Heart left ventricle (tissue), 16 donors: ENCODE measurements around the gene MAP6D1. TPM values are rescaled to one million over a fixed set of nuclear protein-coding genes. Genes with fewer than 3 reads are reported as not detected.
"Not testable (repeated sequence)": the region's sequence is repeated elsewhere in the genome, so short reads cannot be mapped to it uniquely, and the experiment has no call there.

ENCODE experiments used
- ATAC-seq, 4 donors: fragments of 200-7000 bp; cut with Tn5 transposase; one replicate each; pipeline ENCODE4 v1.9.1; 2020 to 2022; ENCODE audit warnings: moderate library complexity in 4 of 4, mild to moderate bottlenecking in 3 of 4, moderate number of reproducible peaks in 1 of 4
- DNase-seq, 5 donors: peaks; one replicate each; pipeline ENCODE4 v3.0.0-alpha.2; 2020
- H3K27ac ChIP-seq, 12 donors: fragments of 200-600 bp; sonication (generic) in 4 of 12; one replicate each; pipeline versions ENCODE4 v1.5.0 to v1.8.0; 2016 to 2022; ENCODE audit warnings: mild to moderate bottlenecking in 2 of 12
- H3K27me3 ChIP-seq, 9 donors: fragments of 200-600 bp; sonication (generic) in 2 of 9; one replicate each; pipeline versions ENCODE4 v1.5.1 to v1.8.0; 2016 to 2022; ENCODE audit warnings: mild to moderate bottlenecking in 3 of 9
- H3K36me3 ChIP-seq, 9 donors: fragments of 200-600 bp; sonication (generic) in 2 of 9; one replicate each; pipeline versions ENCODE4 v1.5.0 to v1.8.0; 2018 to 2022; ENCODE audit warnings: mild to moderate bottlenecking in 2 of 9
- H3K4me1 ChIP-seq, 12 donors: fragments of 200-600 bp; sonication (generic) in 4 of 12; one replicate each; pipeline versions ENCODE4 v1.5.0 to v1.8.0; 2016 to 2022; ENCODE audit warnings: mild to moderate bottlenecking in 3 of 12
- H3K4me3 ChIP-seq, 12 donors: fragments of 200-600 bp; sonication (generic) in 4 of 12; one replicate each; pipeline versions ENCODE4 v1.5.0 to v1.8.0; 2017 to 2022; ENCODE audit warnings: mild to moderate bottlenecking in 9 of 12, moderate library complexity in 4 of 12
- H3K9me3 ChIP-seq, 12 donors: fragments of 200-600 bp; sonication (generic) in 4 of 12; one replicate each; pipeline versions ENCODE4 v1.5.0 to v1.8.0; 2016 to 2022; ENCODE audit warnings: mild to moderate bottlenecking in 1 of 12
- CTCF ChIP-seq, 12 donors: fragments of 200-600 bp; sonication (generic) in 4 of 12; IDR thresholded peaks; one replicate each; pipeline versions ENCODE4 v1.5.0 to v1.8.0; 2018 to 2022; ENCODE audit warnings: antibody characterized with exemption in 12 of 12, mild to moderate bottlenecking in 5 of 12
- POLR2A ChIP-seq, 2 donors: fragments of 450-650 bp; IDR thresholded peaks; one replicate each; pipeline ENCODE4 v1.6.1; 2017; ENCODE audit warnings: antibody characterized with exemption in 2 of 2, mild to moderate bottlenecking in 2 of 2, moderate library complexity in 2 of 2
- WGBS, 4 donors: extraction: QIAGEN DNeasy Blood & Tissue Kit in 2 of 4; methylation state at CpG; one replicate each; pipeline versions ENCODE4 v1.1.5 to v1.1.7; 2013 to 2018; 5-methylcytosine and 5-hydroxymethylcytosine counted together
- intact Hi-C, 10 donors: fragments of 100-400 bp; cut with DNase I; formaldehyde crosslinking; loops; one replicate each; pipeline versions ENCODE4 v1.11.1 to v1.14.2; 2022
- polyA plus RNA-seq, 2 donors: library from polyadenylated mRNA; stranded (reverse); fragments of 200-250 nt; gene quantifications; one replicate each; pipeline ENCODE4 v1.2.3, GENCODE V29; 2013
- total RNA-seq, 9 donors: library from RNA; depleted of rRNA in 2 of 9; stranded (reverse); fragments of >200 nt in 2 of 9; fragmentation: NEBNext Ultra II Directional in 3 of 9; extraction: Animal tissue kit (Norgen Biotek cat#: 25700) in 3 of 9; gene quantifications; one replicate each; pipeline versions ENCODE4 v1.1.0 to v1.2.4, GENCODE V29; 2016 to 2023
- donor health status: ischemic (EF 13 %, LVEDD 7.1; RV severe dilation, severe dysfunction).
- donor health status: healthy with polysubstance abuse.
- donor health status: DM: no; HTN: yes; CAD: no.
- donor health status: DM: no; HTN: no; CAD: no.
- donor health status: ischemic (EF 25% LVEDD 6.9; RV normal size, moderate dysfunction).
- donor health status: ischemic (EF 25% LVEDD 5.7; RV mildly dilated, moderate dysfunction).
- donor health status: healthy.
- donor health status: DM: yes; HTN: yes; CAD: no.
- donor health status: ischemic (EF 35%, LVEDD 5.7; RV mildly dilated, moderate dysfunction).
- donor health status: nonischemic (EF 11% LVEDD 7.7; RV severe dilation, severe dysfunction).
- donor health status: DM: yes; HTN: yes; CAD: no.
- donor health status: PGD.
- donor health status: ischemic (EF 29% LVEDD 5.4; RV normal size, mild dysfunction).
- donor health status: nonischemic (EF 23%, LVEDD 6.1; RV moderate dilation, normal function).

Gene MAP6D1
- total and polyA plus RNA-seq, 11 donors = 0.46 to 6.6 (median 2.1) TPM; not detected in 1

GRCh38 chr3:183782576-183783276 lies 42.7 kb downstream of the MAP6D1 start:
- peaks cover 0 to 95% (median 80%) of the 10 kb centered on the region in 9 donors for H3K36me3 ChIP-seq
- no peaks in the 10 kb centered on the region for H3K9me3 ChIP-seq
- no peak overlapping the region for H3K4me3 ChIP-seq
- no peaks in the 10 kb centered on the region for H3K27me3 ChIP-seq
- TF ChIP-seq POLR2A (IDR thresholded peaks at IDR 0.05) (no peak), CTCF (IDR thresholded peaks at IDR 0.05) (no peak)
- DNase-seq (no peak), ATAC-seq (no peak)
- H3K27ac ChIP-seq = no peak overlapping the region
- intact Hi-C loops = no loop called here
- peaks cover 0 to 36% (median 5%) of the 10 kb centered on the region in 12 donors for H3K4me1 ChIP-seq
- WGBS, 4 donors = 52 to 53% (median 53%) methylated on average over 7 of the region's 7 CpGs

- H3K27me3 ChIP-seq = no peaks in the 10 kb centered on the region
- H3K4me3 ChIP-seq = no peak overlapping the region
- no peak overlapping the region for H3K27ac ChIP-seq
- WGBS, 4 donors = 94 to 96% (median 96%) methylated on average over 6 of the region's 6 CpGs
- H3K9me3 ChIP-seq = no peaks in the 10 kb centered on the region
- peaks cover 0 to 43% (median 6%) of the 10 kb centered on the region in 12 donors for H3K4me1 ChIP-seq
- ATAC-seq = no peak
- peaks cover 0 to 95% (median 80%) of the 10 kb centered on the region in 9 donors for H3K36me3 ChIP-seq
- TF ChIP-seq CTCF (IDR thresholded peaks at IDR 0.05) (no peak), POLR2A (IDR thresholded peaks at IDR 0.05) (no peak)
- DNase-seq = no peak
- intact Hi-C loops = no loop called here
These were observed 44.1 kb downstream of the MAP6D1 start for GRCh38 chr3:183781246-183781645.

GRCh38 chr3:183779896-183780465 lies 45.4 kb downstream of the MAP6D1 start:
- peaks cover 0 to 97% (median 83%) of the 10 kb centered on the region in 9 donors for H3K36me3 ChIP-seq
- peaks cover 0 to 54% (median 9%) of the 10 kb centered on the region in 12 donors for H3K4me1 ChIP-seq
- no peak overlapping the region for H3K4me3 ChIP-seq
- no peaks in the 10 kb centered on the region for H3K27me3 ChIP-seq
- DNase-seq (no peak), ATAC-seq (no peak)
- peak overlapping the region in 1 of 12 donors; percentile 42 for H3K27ac ChIP-seq
- 88 to 92% (median 90%) methylated on average over 14 of the region's 14 CpGs for WGBS, 4 donors
- H3K9me3 ChIP-seq = no peaks in the 10 kb centered on the region
- TF ChIP-seq CTCF (IDR thresholded peaks at IDR 0.05) (no peak), POLR2A (IDR thresholded peaks at IDR 0.05) (no peak)
- intact Hi-C loops = no loop called here

- intact Hi-C loops = no loop called here
- no peak for ATAC-seq
- peaks cover 0 to 100% (median 89%) of the 10 kb centered on the region in 9 donors for H3K36me3 ChIP-seq
These were observed 48.3 kb downstream of the MAP6D1 start for GRCh38 chr3:183777016-183777618.

GRCh38 chr3:183776451-183776850 lies 48.9 kb downstream of the MAP6D1 start:
- DNase-seq, intact Hi-C loops, ATAC-seq, H3K4me3 ChIP-seq, H3K27me3 ChIP-seq, H3K9me3 ChIP-seq: not testable (repeated sequence)
- peak overlapping the region in 1 of 12 donors; percentile 12 for H3K27ac ChIP-seq
- peaks cover 0 to 26% (median 4%) of the 10 kb centered on the region in 12 donors for H3K4me1 ChIP-seq
- peaks cover 0 to 100% (median 91%) of the 10 kb centered on the region in 9 donors for H3K36me3 ChIP-seq
- WGBS, 4 donors = 87 to 95% (median 90%) methylated on average over 5 of the region's 5 CpGs

More at GRCh38 chr3:183777016-183777618, 48.3 kb downstream of the MAP6D1 start:
- peaks cover 0 to 26% (median 4%) of the 10 kb centered on the region in 12 donors for H3K4me1 ChIP-seq
- 93 to 96% (median 94%) methylated on average over 4 of the region's 4 CpGs for WGBS, 4 donors
- no peak for TF ChIP-seq CTCF (IDR thresholded peaks at IDR 0.05)
- no peak for DNase-seq
- no peak overlapping the region for H3K27ac ChIP-seq
- no peaks in the 10 kb centered on the region for H3K9me3 ChIP-seq
- H3K27me3 ChIP-seq = no peaks in the 10 kb centered on the region
- H3K4me3 ChIP-seq = no peak overlapping the region
